Endodermal cell (in vitro differentiated cells): ENCODE measurements around the gene VCAN. TPM values are rescaled to one million over a fixed set of nuclear protein-coding genes. Genes with fewer than 3 reads are reported as not detected.

Experiments
- DNase-seq: peaks from one replicate; pipeline ENCODE4 v3.0.0-alpha.2; 2017
- H3K27ac ChIP-seq: 2 replicates; pipeline ENCODE4 v1.5.1; 2013; ENCODE audit warnings: mild to moderate bottlenecking, low read depth, low read length, moderate library complexity
- H3K27me3 ChIP-seq: 2 replicates; pipeline ENCODE4 v1.6.1; 2013; ENCODE audit warnings: mild to moderate bottlenecking, low read length, moderate library complexity; ENCODE audit not compliant: insufficient read depth, control insufficient read depth, poor library complexity, severe bottlenecking
- H3K36me3 ChIP-seq: 2 replicates; pipeline ENCODE4 v1.7.0; 2013; ENCODE audit warnings: mild to moderate bottlenecking, low read length, moderate library complexity; ENCODE audit not compliant: control insufficient read depth, insufficient read depth
- H3K4me1 ChIP-seq: one replicate; pipeline ENCODE4 v1.7.0; 2013; ENCODE audit warnings: low read length; ENCODE audit not compliant: control insufficient read depth, insufficient read depth
- H3K4me3 ChIP-seq: 2 replicates; pipeline ENCODE4 v1.5.1; 2013; ENCODE audit warnings: mild to moderate bottlenecking, low read length, moderate library complexity
- H3K9ac ChIP-seq: 2 replicates; pipeline ENCODE4 v1.6.1; 2013; ENCODE audit warnings: mild to moderate bottlenecking, low read length, moderate library complexity; ENCODE audit not compliant: poor library complexity, severe bottlenecking; ENCODE audit errors: extremely low read depth
- H3K9me3 ChIP-seq: 2 replicates; pipeline ENCODE4 v1.6.1; 2013; ENCODE audit warnings: mild to moderate bottlenecking, low read length, moderate library complexity; ENCODE audit not compliant: control insufficient read depth
- H3K27ac Mint-ChIP-seq: 2 replicates; pipeline ENCODE4 v1.8.0; 2020; ENCODE audit warnings: mixed read lengths
- H3K27me3 Mint-ChIP-seq: 2 replicates; pipeline ENCODE4 v1.8.0; 2021; ENCODE audit warnings: mild to moderate bottlenecking, mixed read lengths; ENCODE audit not compliant: insufficient read depth
- H3K36me3 Mint-ChIP-seq: 2 replicates; pipeline ENCODE4 v1.8.0; 2020; ENCODE audit warnings: low read depth, mixed read lengths
- H3K4me1 Mint-ChIP-seq: 2 replicates; pipeline ENCODE4 v1.8.0; 2020; ENCODE audit warnings: mixed read lengths
- H3K4me3 Mint-ChIP-seq: 2 replicates; pipeline ENCODE4 v1.8.0; 2020; ENCODE audit warnings: mild to moderate bottlenecking, moderate library complexity, mixed read lengths
- H3K9me3 Mint-ChIP-seq: 2 replicates; pipeline ENCODE4 v1.8.0; 2020; ENCODE audit warnings: mild to moderate bottlenecking, mixed read lengths
- CTCF ChIP-seq: fragments of 200-600 bp; sonication (generic); conservative IDR thresholded peaks from 2 replicates; pipeline ENCODE4 v1.5.0; 2021; ENCODE audit warnings: antibody characterized with exemption, mild to moderate bottlenecking
- WGBS, 2 experiments: methylation state at CpG; one replicate each; pipeline versions ENCODE4 v1.1.5 to v1.1.7; 2013; ENCODE audit warnings: missing lambda C conversion rate in 2 of 2, mixed read lengths in 1 of 2; ENCODE audit not compliant: insufficient coverage in 1 of 2, insufficient read length in 1 of 2; 5-methylcytosine and 5-hydroxymethylcytosine counted together
- total RNA-seq, 2 donors: library from RNA; stranded (reverse); fragmentation: NEBNext Ultra II Directional in 1 of 2; extraction: Animal tissue kit (Norgen Biotek cat#: 25700) in 1 of 2; gene quantifications; 2 replicates in 1 of 2; 3 replicates in 1 of 2; pipeline ENCODE4 v1.2.1, GENCODE V29; 2021

VCAN gene
- total RNA-seq, 2 donors from 2014 or later: 363 to 397 TPM

GRCh38 chr5:83590966-83591365 lies 119.4 kb downstream of the VCAN start:
- WGBS, 2 experiments: 89 to 94% methylated on average over 2 to 4 of the region's 4 CpGs
- Histone ChIP-seq H3K9ac (no peak overlapping the region), H3K27me3 (no peaks in the 10 kb centered on the region), H3K9me3 (no peaks in the 10 kb centered on the region), H3K4me3 (no peak overlapping the region), H3K27ac (no peak overlapping the region), H3K4me1 (no peaks in the 10 kb centered on the region), H3K36me3 (no peaks in the 10 kb centered on the region)
- H3K4me1 Mint-ChIP-seq: no peaks in the 10 kb centered on the region
- TF ChIP-seq CTCF: no peak
- H3K27me3 Mint-ChIP-seq: no peaks in the 10 kb centered on the region
- no peak overlapping the region for H3K27ac Mint-ChIP-seq
- no peaks in the 10 kb centered on the region for H3K36me3 Mint-ChIP-seq
- DNase-seq: no peak
- no peaks in the 10 kb centered on the region for H3K9me3 Mint-ChIP-seq
- H3K4me3 Mint-ChIP-seq: no peak overlapping the region

- H3K9me3 Mint-ChIP-seq: no peaks in the 10 kb centered on the region
- no peaks in the 10 kb centered on the region for H3K27me3 Mint-ChIP-seq
- 98 to 100% methylated on average over 1 to 3 of the region's 3 CpGs for WGBS, 2 experiments
Measured at GRCh38 chr5:83595217-83595616, 123.7 kb downstream of the VCAN start.

GRCh38 chr5:83608122-83608521 lies 136.6 kb downstream of the VCAN start:
- DNase-seq: peak; percentile 88
- Histone ChIP-seq H3K4me3 (no peak overlapping the region), H3K27me3 (no peaks in the 10 kb centered on the region), H3K9ac (no peak overlapping the region), H3K9me3 (no peaks in the 10 kb centered on the region), H3K4me1 (no peaks in the 10 kb centered on the region), H3K36me3 (no peaks in the 10 kb centered on the region), H3K27ac (no peak overlapping the region)
- 6% methylated on average over 2 to 3 of the region's 3 CpGs for WGBS, 2 experiments
- peak; percentile 80 for TF ChIP-seq CTCF
- Mint-ChIP-seq H3K27me3 (peaks cover 2% of the 10 kb centered on the region), H3K4me1 (peaks cover 2% of the 10 kb centered on the region), H3K27ac (no peak overlapping the region), H3K36me3 (no peaks in the 10 kb centered on the region), H3K4me3 (no peak overlapping the region), H3K9me3 (no peaks in the 10 kb centered on the region)

More at GRCh38 chr5:83595217-83595616, 123.7 kb downstream of the VCAN start:
- Histone ChIP-seq H3K4me1 (no peaks in the 10 kb centered on the region), H3K9ac (no peak overlapping the region), H3K36me3 (no peaks in the 10 kb centered on the region), H3K27ac (no peak overlapping the region), H3K27me3 (no peaks in the 10 kb centered on the region), H3K4me3 (no peak overlapping the region), H3K9me3 (no peaks in the 10 kb centered on the region)
- no peak overlapping the region for H3K4me3 Mint-ChIP-seq
- H3K36me3 Mint-ChIP-seq: no peaks in the 10 kb centered on the region
- DNase-seq: no peak
- H3K4me1 Mint-ChIP-seq: peaks cover 10% of the 10 kb centered on the region
- no peak overlapping the region for H3K27ac Mint-ChIP-seq
- TF ChIP-seq CTCF: peak; percentile 55
